ENCODE results near the gene PACS1. TPM values are rescaled to one million over a fixed set of nuclear protein-coding genes. Genes with fewer than 3 reads are reported as not detected.

Gene PACS1
- total RNA-seq, 1 experiment from 2014 or later: 41.1 TPM

- CTCF ChIA-PET: no interaction called here
- H3K9me3 ChIP-seq (ENCODE audit: control insufficient read depth in 1 of 2, insufficient read depth in 1 of 2, low read depth in 1 of 2, low read length in 2 of 2): no peaks in the 10 kb centered on the region
- H3K36me3 ChIP-seq (ENCODE audit: control insufficient read depth in 1 of 2, insufficient read depth in 2 of 2, low read length in 2 of 2): no peaks in the 10 kb centered on the region
- H3K27ac ChIP-seq (ENCODE audit: low read depth, low read length): no peak overlapping the region
- H3K27me3 ChIP-seq (ENCODE audit: insufficient read depth, low read length): no peaks in the 10 kb centered on the region
- H3K4me2 ChIP-seq (ENCODE audit: low read length): no peak overlapping the region
- BruUV-seq (replicated peaks): no TSS peak
- no peak overlapping the region for H3K4me3 ChIP-seq (replicated peaks in 1 of 2; ENCODE audit: low read depth in 1 of 2, low read length in 2 of 2)
- no peaks in the 10 kb centered on the region for H3K79me2 ChIP-seq (ENCODE audit: insufficient read depth, low read length)
- H3K9ac ChIP-seq (ENCODE audit: low read length): no peak overlapping the region
- TF ChIP-seq CTCF (IDR thresholded peaks at IDR 0.05 in 2 of 3, conservative IDR thresholded peaks at IDR 0.05 in 1 of 3; ENCODE audit: borderline replicate concordance in 1 of 3, insufficient read depth in 1 of 3, low read depth in 2 of 3, low read length in 2 of 3): no peak
- no peak for TF ChIP-seq SIN3A (IDR thresholded peaks at IDR 0.05; ENCODE audit: low read depth)
- no peak for TF ChIP-seq ELF1 (IDR thresholded peaks at IDR 0.05; ENCODE audit: borderline replicate concordance, low read depth)
- no peak for TF ChIP-seq CBX3 (IDR thresholded peaks at IDR 0.05; ENCODE audit: low read depth)
- no peak for TF ChIP-seq EZH2phosphoT487 (IDR thresholded peaks at IDR 0.05; ENCODE audit: borderline replicate concordance)
- TF ChIP-seq, protein P1, sequence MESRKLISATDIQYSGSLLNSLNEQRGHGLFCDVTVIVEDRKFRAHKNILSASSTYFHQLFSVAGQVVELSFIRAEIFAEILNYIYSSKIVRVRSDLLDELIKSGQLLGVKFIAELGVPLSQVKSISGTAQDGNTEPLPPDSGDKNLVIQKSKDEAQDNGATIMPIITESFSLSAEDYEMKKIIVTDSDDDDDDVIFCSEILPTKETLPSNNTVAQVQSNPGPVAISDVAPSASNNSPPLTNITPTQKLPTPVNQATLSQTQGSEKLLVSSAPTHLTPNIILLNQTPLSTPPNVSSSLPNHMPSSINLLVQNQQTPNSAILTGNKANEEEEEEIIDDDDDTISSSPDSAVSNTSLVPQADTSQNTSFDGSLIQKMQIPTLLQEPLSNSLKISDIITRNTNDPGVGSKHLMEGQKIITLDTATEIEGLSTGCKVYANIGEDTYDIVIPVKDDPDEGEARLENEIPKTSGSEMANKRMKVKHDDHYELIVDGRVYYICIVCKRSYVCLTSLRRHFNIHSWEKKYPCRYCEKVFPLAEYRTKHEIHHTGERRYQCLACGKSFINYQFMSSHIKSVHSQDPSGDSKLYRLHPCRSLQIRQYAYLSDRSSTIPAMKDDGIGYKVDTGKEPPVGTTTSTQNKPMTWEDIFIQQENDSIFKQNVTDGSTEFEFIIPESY (IDR thresholded peaks at IDR 0.05; ENCODE audit: extremely low read depth, insufficient replicate concordance, low read length): no peak
- no peak for TF ChIP-seq SP1 (IDR thresholded peaks at IDR 0.05; ENCODE audit: low read depth)
- no peak for TF ChIP-seq CEBPB (IDR thresholded peaks at IDR 0.05; ENCODE audit: low read depth)
- TF ChIP-seq JUND (IDR thresholded peaks at IDR 0.05): no peak
- TF ChIP-seq EZH2 (IDR thresholded peaks at IDR 0.05): no peak
- no peak for TF ChIP-seq SRF (IDR thresholded peaks at IDR 0.05; ENCODE audit: low read depth)
- TF ChIP-seq POLR2A (IDR thresholded peaks at IDR 0.05; ENCODE audit: borderline replicate concordance, extremely low read depth, insufficient read depth, insufficient read length): no peak
- TF ChIP-seq EGR1 (IDR thresholded peaks at IDR 0.05; ENCODE audit: low read depth): no peak
- no peak for TF ChIP-seq FOSL1 (IDR thresholded peaks at IDR 0.05; ENCODE audit: low read depth)
- TF ChIP-seq RAD21 (IDR thresholded peaks at IDR 0.05; ENCODE audit: low read depth): no peak
- TF ChIP-seq POLR2AphosphoS5 (IDR thresholded peaks at IDR 0.05; ENCODE audit: low read depth, low read length): no peak
- DNase-seq (ENCODE audit: low read depth, low spot score): no peak
- RAD21 ChIA-PET (ENCODE audit: low non-redundant PET in 1 of 2, low total read pairs in 2 of 2, uncharacterized antibody in 2 of 2, unreplicated experiment in 2 of 2): no interaction called here
- H3K9me2 ChIP-seq (ENCODE audit: insufficient read depth): no peaks in the 10 kb centered on the region
- H3K4me1 ChIP-seq (ENCODE audit: control insufficient read depth in 1 of 2, insufficient read depth in 2 of 2, low read length in 2 of 2): peaks cover 0 to 5% of the 10 kb centered on the region in 2 experiments; a peak in 2 of 4 replicates
- intact Hi-C loops (cut with micrococcal nuclease): no loop called here
- POLR2A ChIA-PET: no interaction called here
- ATAC-seq: no peak
- H4K20me1 ChIP-seq (ENCODE audit: insufficient read depth): no peaks in the 10 kb centered on the region
- no peak overlapping the region for H2AFZ ChIP-seq (ENCODE audit: low read depth, low read length, poor library complexity, severe bottlenecking)
These were observed 36.9 kb upstream of the PACS1 start for GRCh38 chr11:66032957-66033735.

All from HCT116 (cell line).